Suppressor macrophage treated with lipopolysaccharide for 4 hours (primary cell): ENCODE results near the gene KRTAP27-1.

Experiments used
- DNase-seq: peaks from one replicate; pipeline ENCODE4 v3.0.0-alpha.2; 2020

Gene KRTAP27-1

GRCh38 chr21:30337276-30337744, at the start of gene KRTAP27-1:
KRTAP27-1 (minus strand) TSS chr21:30337694; CDS start chr21:30337668, 26 bp downstream.
- no peak for DNase-seq

- DNase-seq = no peak
Observed at GRCh38 chr21:30382201-30382600, 44.7 kb upstream of the KRTAP27-1 start.

DNA sequence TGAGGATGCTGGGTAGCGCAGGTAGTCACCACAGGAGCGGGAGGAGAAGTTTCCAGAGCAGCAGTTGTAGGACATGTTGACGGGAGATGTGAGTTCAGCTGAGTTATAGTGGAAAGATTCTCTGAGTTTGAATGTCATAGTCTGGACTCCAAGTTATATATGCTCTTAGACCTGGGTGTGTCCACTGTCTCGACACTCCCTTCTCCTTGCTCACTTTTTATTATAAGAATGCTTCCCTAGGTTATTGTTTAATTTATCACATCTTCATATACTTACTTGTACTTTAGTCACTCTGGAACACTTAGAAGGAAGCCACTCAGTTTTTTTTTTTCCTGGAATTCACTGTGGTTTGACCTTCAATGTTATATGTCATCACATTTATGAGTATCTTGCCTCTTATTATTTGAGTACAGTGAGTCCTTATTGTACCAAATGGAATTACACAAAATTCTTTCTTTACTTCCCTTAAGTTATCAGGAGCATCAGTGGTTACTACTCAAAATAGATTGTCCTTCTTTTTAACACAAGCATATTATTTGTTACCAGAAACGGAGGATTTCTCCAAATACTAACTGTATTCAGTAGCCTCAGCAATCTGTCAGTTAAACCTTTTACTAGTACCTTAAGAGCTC, 34.8 kb upstream of the KRTAP27-1 start, which contains the start of gene KRTAP13-2:
Gene KRTAP13-2, minus strand, starts transcription at position 133 of the 632 bp plus-strand sequence. Its CDS starts 58 bp downstream, at position 75.
- no peak for DNase-seq

DNA sequence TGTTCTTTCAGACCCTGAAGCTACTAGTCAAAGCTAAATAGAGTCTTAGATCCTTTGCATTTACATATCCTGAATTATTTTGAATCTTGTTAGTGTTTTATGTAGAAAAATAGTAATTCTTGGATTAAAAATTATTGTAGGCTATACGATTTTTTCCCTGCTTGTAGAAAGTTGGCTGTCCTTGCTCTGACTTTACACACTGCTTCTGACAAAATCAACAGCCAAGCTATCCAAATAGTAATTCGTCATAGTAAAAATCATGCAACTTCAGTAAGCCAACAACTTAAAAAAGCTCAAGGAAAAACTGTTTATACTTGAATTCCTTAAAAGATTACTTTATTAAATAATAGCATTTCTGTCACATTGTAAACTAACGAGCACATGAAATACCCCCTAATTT, 18.4 kb upstream of the KRTAP27-1 start:
- no peak for DNase-seq

DNA sequence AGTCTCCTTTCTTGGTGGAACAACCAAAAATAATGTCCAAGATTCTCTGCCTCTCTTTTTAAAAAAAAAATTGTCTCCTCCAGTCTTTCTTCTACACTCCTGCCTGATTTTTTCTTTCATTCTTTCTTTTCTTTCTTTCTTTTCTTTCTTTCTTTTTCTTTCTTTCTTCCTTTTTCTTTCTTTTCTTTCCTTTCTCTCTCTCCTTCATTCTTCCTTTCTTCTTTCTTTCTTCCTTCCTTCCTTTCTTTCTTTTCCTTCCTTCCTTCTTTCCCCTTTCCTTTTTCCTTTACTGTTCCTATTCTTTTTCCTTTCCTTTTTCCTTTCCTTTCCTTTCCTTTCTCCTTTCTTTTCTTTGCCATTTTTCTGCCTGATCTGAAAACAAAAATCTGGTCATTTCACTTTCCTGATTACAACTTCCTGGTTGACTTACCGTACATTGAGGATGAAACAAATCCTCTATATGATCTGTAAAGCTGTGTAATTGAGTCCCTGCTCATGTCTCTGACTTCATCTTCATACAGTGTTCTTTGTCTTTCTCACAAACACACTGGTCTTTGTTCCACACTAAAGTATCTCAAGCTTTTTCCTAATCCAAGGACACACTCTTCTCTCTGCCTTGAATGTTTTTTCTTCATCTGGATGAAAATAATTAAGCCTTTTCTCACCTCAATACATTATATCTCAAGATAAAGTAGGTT, 17.0 kb upstream of the KRTAP27-1 start:
- DNase-seq = no peak

GRCh38 chr21:30351534-30351933, 14.0 kb upstream of the KRTAP27-1 start:
- DNase-seq = no peak

DNA sequence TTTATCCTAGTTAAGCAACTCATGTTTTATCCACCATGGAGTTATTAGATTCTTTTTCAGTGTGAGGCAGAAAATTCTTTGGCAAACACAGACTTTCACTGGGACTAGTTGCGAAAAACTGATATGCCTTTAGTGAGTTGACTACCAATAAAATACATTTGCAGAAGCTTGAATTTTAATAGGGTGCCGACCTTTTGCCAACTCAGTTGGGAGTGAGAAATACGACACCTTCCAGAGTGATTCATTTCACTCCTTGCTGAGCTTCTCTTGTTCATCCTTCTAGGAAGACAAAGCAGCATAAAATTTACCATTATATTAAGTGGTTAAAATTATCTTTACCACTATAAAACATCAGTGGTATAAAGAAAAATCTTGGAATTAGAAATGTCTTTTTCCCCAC, 12.1 kb upstream of the KRTAP27-1 start:
- no peak for DNase-seq

- no peak for DNase-seq
Observed at GRCh38 chr21:30348506-30348905, 11.0 kb upstream of the KRTAP27-1 start, which contains the start of gene KRTAP23-1. KRTAP23-1 (minus strand) TSS chr21:30348606; CDS start chr21:30348606, 0 bp downstream.

DNA sequence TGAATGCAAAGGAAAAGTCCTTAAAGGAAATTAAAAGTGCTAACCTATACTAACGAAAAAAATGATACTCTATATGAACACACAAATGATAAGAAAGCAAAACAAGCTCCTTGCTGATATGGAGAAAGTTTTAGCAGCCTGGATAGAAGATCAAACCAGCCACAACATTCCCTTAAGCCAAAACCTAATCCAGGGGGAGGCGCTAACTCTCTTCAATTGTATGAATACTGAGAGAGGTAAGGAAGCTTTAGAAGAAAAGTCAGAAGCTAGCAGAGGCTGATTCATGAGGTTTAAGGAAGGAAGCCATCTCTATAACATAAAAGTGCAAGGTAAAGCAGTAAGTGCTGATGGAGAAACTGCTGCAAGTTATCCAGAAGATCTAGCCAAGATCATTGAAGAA, 7.5 kb upstream of the KRTAP27-1 start:
- DNase-seq = no peak

- peak; percentile 41 for DNase-seq
Observed at GRCh38 chr21:30340714-30341573, 3.5 kb upstream of the KRTAP27-1 start.

GRCh38 chr21:30338717-30339116, 1.2 kb upstream of the KRTAP27-1 start:
- DNase-seq = no peak

- DNase-seq = no peak
Observed at GRCh38 chr21:30337772-30338171, 278 bp upstream of the KRTAP27-1 start.

DNA sequence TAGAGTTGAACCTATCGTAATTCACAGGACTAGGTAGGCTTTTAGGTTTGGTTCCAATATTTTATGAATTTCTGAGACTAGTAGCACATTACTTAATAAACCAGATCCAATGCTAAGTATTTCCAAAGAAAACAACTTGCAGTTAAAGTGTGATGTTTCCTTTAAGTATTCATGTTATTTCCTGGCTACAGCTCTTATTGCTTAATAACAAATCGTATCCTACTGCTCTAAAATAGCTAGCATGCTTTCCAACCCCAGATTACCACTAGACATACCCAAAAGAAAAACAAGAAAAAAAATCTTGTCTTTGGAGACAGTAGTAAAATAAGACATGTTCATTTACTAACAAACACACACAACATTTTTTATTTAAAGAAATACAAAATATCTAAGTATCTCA, 898 bp downstream of the KRTAP27-1 start:
- no peak for DNase-seq

- DNase-seq = no peak
Observed at GRCh38 chr21:30333736-30334135, 3.8 kb downstream of the KRTAP27-1 start.

GRCh38 chr21:30332681-30333080, 4.8 kb downstream of the KRTAP27-1 start:
- DNase-seq = no peak

DNA sequence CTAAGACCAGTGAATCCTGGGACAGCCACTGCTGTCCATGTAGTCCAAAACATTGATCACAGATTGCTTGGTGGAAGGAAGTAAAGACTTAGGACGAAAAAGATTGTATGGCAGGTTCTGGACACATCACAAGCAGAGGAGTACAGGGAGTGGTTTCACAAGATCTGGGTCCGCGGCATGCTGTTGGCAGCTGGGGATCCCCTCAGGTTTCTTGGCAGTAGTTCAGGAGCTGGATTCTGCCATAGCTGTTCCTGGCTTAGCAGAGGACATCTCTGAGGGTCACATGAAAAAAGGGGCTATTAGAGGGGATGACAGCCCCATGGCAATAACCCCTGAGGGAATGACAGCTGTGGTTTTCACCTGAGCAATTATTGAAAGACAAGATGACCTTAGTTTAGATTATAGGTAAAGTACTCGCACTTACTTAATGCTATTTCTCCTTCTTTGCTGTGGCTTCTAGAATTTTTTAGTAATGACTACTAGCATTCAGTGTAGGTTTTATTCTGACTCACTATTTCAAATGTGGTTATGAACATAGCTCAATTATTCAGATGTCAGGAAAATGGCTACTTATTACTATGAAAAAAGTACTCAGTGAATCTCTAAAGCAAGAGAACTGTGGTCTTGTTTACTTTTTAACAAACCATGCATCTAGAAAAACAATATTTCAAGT, 8.2 kb downstream of the KRTAP27-1 start:
- no peak for DNase-seq

- DNase-seq = no peak
Observed at GRCh38 chr21:30326390-30326789, 11.1 kb downstream of the KRTAP27-1 start.

DNA sequence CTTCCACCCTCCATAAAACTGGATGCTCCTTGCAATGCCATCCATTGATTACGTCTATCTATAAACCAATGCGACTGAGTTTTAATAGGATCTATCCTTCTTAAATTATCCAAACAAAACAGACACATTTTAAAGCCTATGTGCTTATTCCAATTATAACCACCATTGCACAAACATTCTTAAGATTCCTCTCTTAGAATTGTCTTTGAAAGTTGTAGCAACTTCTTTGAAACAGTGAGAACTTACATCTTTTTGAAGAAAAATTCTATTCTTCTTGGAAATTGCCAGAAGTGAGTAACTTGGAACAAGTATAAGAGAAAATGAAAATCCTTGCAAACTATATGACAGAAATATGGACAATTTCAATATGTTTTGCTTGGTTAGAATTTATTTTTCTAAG, 17.3 kb downstream of the KRTAP27-1 start, which contains the start of gene KRTAP26-1:
Gene KRTAP26-1, minus strand, starts transcription at position 101 of the 400 bp plus-strand sequence. CDS start 280 bp downstream, outside the sequence.
- no peak for DNase-seq

- DNase-seq = no peak
Observed at GRCh38 chr21:30315701-30316100, 21.8 kb downstream of the KRTAP27-1 start.

DNA sequence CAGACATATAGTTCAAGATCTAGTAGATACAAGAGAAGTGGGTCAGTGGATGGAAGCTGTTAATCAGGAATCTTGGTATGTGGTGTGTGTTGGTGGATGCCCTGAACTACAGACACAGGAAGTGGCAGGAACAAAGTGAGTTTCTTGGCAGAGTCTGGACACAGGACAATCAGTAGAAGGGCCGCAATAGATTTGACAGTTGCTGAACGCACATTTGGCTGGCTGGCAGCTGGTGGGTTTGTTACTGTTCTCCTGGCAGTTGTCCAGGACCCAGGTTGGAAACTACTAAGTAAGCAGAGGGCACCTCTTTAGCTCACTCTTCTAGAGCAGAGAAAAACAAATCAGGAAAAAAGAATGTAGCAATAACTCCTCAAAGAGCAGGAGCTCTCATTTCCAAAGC, 30.6 kb downstream of the KRTAP27-1 start:
- no peak for DNase-seq

DNA sequence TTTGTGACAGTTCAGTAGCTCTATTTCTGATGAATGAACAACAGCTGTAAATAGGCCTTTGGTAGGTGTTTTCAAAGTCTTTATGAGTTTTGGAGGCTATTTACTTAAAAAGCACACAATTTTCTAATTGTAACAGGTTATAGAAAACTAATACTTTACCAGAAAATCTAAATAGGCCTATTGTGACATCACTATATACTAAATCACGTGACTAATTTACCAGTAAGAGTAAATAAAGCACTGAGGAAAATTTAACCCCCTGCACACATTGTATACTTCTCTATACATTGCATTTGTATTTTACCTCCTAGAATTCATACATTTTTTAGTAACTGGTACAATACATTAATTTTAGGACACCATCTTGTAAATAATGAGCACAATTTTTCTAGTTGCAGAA, 32.4 kb downstream of the KRTAP27-1 start:
- no peak for DNase-seq

GRCh38 chr21:30289215-30289614, 48.3 kb downstream of the KRTAP27-1 start, which contains the start of gene KRTAP25-1:
KRTAP25-1 (minus strand) TSS chr21:30289514; CDS start chr21:30289490, 24 bp downstream.
- DNase-seq = no peak
